SK-N-SH (cell line): ENCODE data around the gene HS3ST4. TPM values are rescaled to one million over a fixed set of nuclear protein-coding genes. Genes with fewer than 3 reads are reported as not detected.

Source experiments
- CTCF ChIA-PET: fragments of 300-600, 350-600 bp; formaldehyde crosslinking; extraction: SDS; loops from one replicate; lab custom pipeline; 2021; lab: Yijun Ruan, JAX
- POLR2A ChIA-PET: fragments of 350-600 bp; sonication (Branson Sonifier 250); formaldehyde crosslinking; extraction: SDS; loops from one replicate; lab custom pipeline; 2020; ENCODE audit warnings: antibody characterized with exemption, inconsistent platforms; lab: Yijun Ruan, JAX
- DNase-seq: peaks from one replicate; pipeline ENCODE4 v3.0.0; 2012
- H2AFZ ChIP-seq: fragments of 200-600 bp; sonication (generic); 2 replicates; pipeline ENCODE4 v1.8.1; 2016; ENCODE audit warnings: antibody characterized with exemption, mild to moderate bottlenecking, low read depth
- H3F3A ChIP-seq: fragments of 200-600 bp; sonication (generic); replicated peaks from 2 replicates; pipeline ENCODE3; 2016; ENCODE audit warnings: antibody characterized with exemption, mild to moderate bottlenecking; ENCODE audit not compliant: insufficient read depth
- H3K27ac ChIP-seq, 2 experiments: fragments of 200-500 bp in 1 of 2; fragments of 200-600 bp in 1 of 2; sonication (Bioruptor generic) in 1 of 2; sonication (generic), shearing (Covaris generic) in 1 of 2; 2 replicates each; pipeline versions ENCODE4 v1.5.1 to v1.6.1; 2014 to 2016; ENCODE audit warnings: low read depth in 2 of 2, inconsistent platforms in 1 of 2, low read length in 1 of 2, mild to moderate bottlenecking in 1 of 2, mixed read lengths in 1 of 2
- H3K27me3 ChIP-seq: fragments of 200-600 bp; sonication (generic), shearing (Covaris generic); 2 replicates; pipeline ENCODE4 v1.6.1; 2016; ENCODE audit warnings: mixed run types; ENCODE audit not compliant: insufficient read depth
- H3K36me3 ChIP-seq, 2 experiments: fragments of 200-500 bp in 1 of 2; fragments of 200-600 bp in 1 of 2; sonication (Bioruptor generic) in 1 of 2; sonication (generic) in 1 of 2; replicated peaks in 1 of 2; 2 replicates each; pipeline versions ENCODE3 to v1.5.1; 2014 to 2016; ENCODE audit warnings: low read length in 1 of 2, mild to moderate bottlenecking in 1 of 2; ENCODE audit not compliant: insufficient read depth in 2 of 2, control insufficient read depth in 1 of 2
- H3K4me1 ChIP-seq, 2 experiments: fragments of 200-500 bp in 1 of 2; fragments of 200-600 bp in 1 of 2; sonication (Bioruptor generic) in 1 of 2; sonication (generic), shearing (Covaris generic) in 1 of 2; 2 replicates each; pipeline versions ENCODE4 v1.5.1 to v1.6.1; 2014 to 2016; ENCODE audit warnings: low read depth in 1 of 2, low read length in 1 of 2, mixed run types in 1 of 2; ENCODE audit not compliant: insufficient read depth in 2 of 2, control insufficient read depth in 1 of 2
- H3K4me2 ChIP-seq: fragments of 200-600 bp; sonication (generic), shearing (Covaris generic); 2 replicates; pipeline ENCODE4 v1.6.1; 2017; ENCODE audit warnings: mixed run types
- H3K4me3 ChIP-seq, 2 experiments: fragments of 200-500 bp in 1 of 2; fragments of 200-600 bp in 1 of 2; sonication (Bioruptor generic) in 1 of 2; sonication (generic), shearing (Covaris generic) in 1 of 2; 2 replicates each; pipeline versions ENCODE4 v1.5.1 to v1.8.1; 2014 to 2016; ENCODE audit warnings: low read depth in 2 of 2, inconsistent platforms in 1 of 2, low read length in 1 of 2, mild to moderate bottlenecking in 1 of 2, mixed read lengths in 1 of 2, moderate library complexity in 1 of 2
- H3K79me2 ChIP-seq: fragments of 200-600 bp; sonication (generic); 2 replicates; pipeline ENCODE4 v1.8.1; 2017; ENCODE audit warnings: mild to moderate bottlenecking; ENCODE audit not compliant: insufficient read depth
- H3K9ac ChIP-seq: fragments of 200-600 bp; sonication (generic); 2 replicates; pipeline ENCODE4 v1.6.1; 2017; ENCODE audit warnings: mixed run types
- H3K9me2 ChIP-seq: fragments of 200-600 bp; sonication (generic); 2 replicates; pipeline ENCODE4 v1.6.1; 2017; ENCODE audit warnings: mixed run types
- H3K9me3 ChIP-seq: fragments of 200-600 bp; sonication (generic); 2 replicates; pipeline ENCODE4 v1.6.1; 2017; ENCODE audit warnings: mixed run types, mild to moderate bottlenecking, moderate library complexity
- H4K20me1 ChIP-seq: fragments of 200-600 bp; sonication (generic); 2 replicates; pipeline ENCODE4 v1.6.1; 2017; ENCODE audit warnings: mild to moderate bottlenecking, mixed run types; ENCODE audit not compliant: insufficient read depth
- CTCF ChIP-seq: fragments of 200-600 bp; sonication (generic); IDR thresholded peaks from 2 replicates; pipeline ENCODE4 v1.6.1; 2017; ENCODE audit warnings: antibody characterized with exemption, mild to moderate bottlenecking, moderate library complexity
- ELF1 ChIP-seq: IDR thresholded peaks from 2 replicates; pipeline ENCODE4 v1.4.0; 2012
- FOSL2 ChIP-seq: IDR thresholded peaks from 2 replicates; pipeline ENCODE4 v1.4.0; 2012; ENCODE audit warnings: low read depth, mild to moderate bottlenecking, moderate library complexity, borderline replicate concordance
- GABPA ChIP-seq: IDR thresholded peaks from 2 replicates; pipeline ENCODE4 v1.4.0; 2012; ENCODE audit warnings: low read depth, mild to moderate bottlenecking
- GATA2 ChIP-seq: sonication (generic); formaldehyde crosslinking; IDR thresholded peaks from 2 replicates; pipeline ENCODE4 v1.5.0; 2020; ENCODE audit warnings: mild to moderate bottlenecking, missing genetic modification reagents
- NRF1 ChIP-seq: IDR thresholded peaks from 2 replicates; pipeline ENCODE4 v1.6.1; 2012; ENCODE audit warnings: low read depth, mild to moderate bottlenecking, low read length
- RFX5 ChIP-seq: IDR thresholded peaks from 2 replicates; pipeline ENCODE4 v1.6.1; 2012; ENCODE audit warnings: mild to moderate bottlenecking, improper control_type of control experiment, low read length
- SIN3A ChIP-seq: IDR thresholded peaks from 2 replicates; pipeline ENCODE4 v1.6.1; 2012; ENCODE audit warnings: low read depth, mild to moderate bottlenecking, low read length, moderate library complexity, borderline replicate concordance
- SMC3 ChIP-seq: IDR thresholded peaks from 2 replicates; pipeline ENCODE4 v1.6.1; 2012; ENCODE audit warnings: low read depth, low read length, improper control_type of control experiment
- TAF1 ChIP-seq: IDR thresholded peaks from 2 replicates; pipeline ENCODE4 v1.6.1; 2012; ENCODE audit warnings: low read depth, mild to moderate bottlenecking, low read length, moderate library complexity, borderline replicate concordance
- TCF12 ChIP-seq: IDR thresholded peaks from 2 replicates; pipeline ENCODE4 v1.4.0; 2012
- TEAD4 ChIP-seq: IDR thresholded peaks from 2 replicates; pipeline ENCODE4 v1.4.0; 2012; ENCODE audit warnings: mild to moderate bottlenecking, borderline replicate concordance; ENCODE audit not compliant: insufficient read depth
- YY1 ChIP-seq: IDR thresholded peaks from 2 replicates; pipeline ENCODE4 v1.4.0; 2012; ENCODE audit warnings: low read depth, mild to moderate bottlenecking
- whole genome bisulfite sequencing: methylation state at CpG from one replicate; pipeline ENCODE4 v1.1.6; 2017; ENCODE audit warnings: low lambda C conversion rate; 5-methylcytosine and 5-hydroxymethylcytosine counted together
- polyA plus RNA-seq, 3 experiments: library from polyadenylated mRNA; depleted of rRNA; stranded (reverse); fragments of >200 nt; gene quantifications; 2 replicates each; pipeline ENCODE4 v1.2.3, GENCODE V29; 2012
- TF ChIP-seq, protein P1 (sequence below): IDR thresholded peaks from 2 replicates; pipeline ENCODE4 v1.4.0; 2012; ENCODE audit warnings: low read depth
- TF ChIP-seq, protein P2 (sequence below): IDR thresholded peaks from 2 replicates; pipeline ENCODE4 v1.4.0; 2012; ENCODE audit warnings: low read depth, borderline replicate concordance
- TF ChIP-seq, protein P3 (sequence below): IDR thresholded peaks from 2 replicates; pipeline ENCODE4; 2012
- TF ChIP-seq, protein P4 (sequence below): fragments of 150-350 bp; IDR thresholded peaks from 2 replicates; pipeline ENCODE4 v1.6.1; 2016; ENCODE audit warnings: mild to moderate bottlenecking, low read depth, low read length

Gene HS3ST4
- polyA plus RNA-seq, 1 of the 3 experiments (the other 2 are of a cell fraction): not detected

DNA sequence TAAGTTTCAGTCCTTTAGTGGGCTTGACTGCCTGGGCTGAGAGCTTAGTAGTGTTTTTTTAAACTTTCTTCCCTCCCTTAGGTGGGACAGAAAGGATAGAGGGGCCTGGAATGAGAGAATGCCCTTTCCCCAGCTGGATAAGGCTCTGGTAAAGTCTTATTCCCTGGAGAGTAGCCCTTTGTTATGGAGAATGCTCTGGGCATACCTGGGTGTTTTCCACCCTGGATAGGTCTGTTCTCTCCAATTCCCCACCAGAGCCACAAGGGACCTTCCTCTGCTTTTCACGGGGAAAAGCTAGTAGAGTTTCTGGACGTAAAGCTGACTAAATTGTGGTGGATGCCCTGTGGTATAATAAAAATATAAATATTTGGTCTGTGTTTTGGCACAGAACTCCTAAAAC, 164.1 kb downstream of the HS3ST4 start:
- no peak overlapping the region for H3K9ac ChIP-seq
- no peaks in the 10 kb centered on the region for H3K4me1 ChIP-seq
- no peak overlapping the region for H2AFZ ChIP-seq
- H3K79me2 ChIP-seq: no peaks in the 10 kb centered on the region
- H3K27me3 ChIP-seq: no peaks in the 10 kb centered on the region
- ChIA-PET CTCF (no interaction called here), POLR2A (no interaction called here)
- no peak overlapping the region for H3K4me3 ChIP-seq
- no peaks in the 10 kb centered on the region for H4K20me1 ChIP-seq
- DNase-seq: no peak
- no peaks in the 10 kb centered on the region for H3F3A ChIP-seq
- H3K9me2 ChIP-seq: no peaks in the 10 kb centered on the region
- H3K4me2 ChIP-seq: no peak overlapping the region
- TF ChIP-seq YY1: no peak
- TF ChIP-seq, protein P1, sequence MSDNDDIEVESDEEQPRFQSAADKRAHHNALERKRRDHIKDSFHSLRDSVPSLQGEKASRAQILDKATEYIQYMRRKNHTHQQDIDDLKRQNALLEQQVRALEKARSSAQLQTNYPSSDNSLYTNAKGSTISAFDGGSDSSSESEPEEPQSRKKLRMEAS: no peak
- no peak for TF ChIP-seq GATA2
- no peak for TF ChIP-seq TEAD4
- no peak for TF ChIP-seq SMC3
- TF ChIP-seq RFX5: no peak
- TF ChIP-seq, protein P2, sequence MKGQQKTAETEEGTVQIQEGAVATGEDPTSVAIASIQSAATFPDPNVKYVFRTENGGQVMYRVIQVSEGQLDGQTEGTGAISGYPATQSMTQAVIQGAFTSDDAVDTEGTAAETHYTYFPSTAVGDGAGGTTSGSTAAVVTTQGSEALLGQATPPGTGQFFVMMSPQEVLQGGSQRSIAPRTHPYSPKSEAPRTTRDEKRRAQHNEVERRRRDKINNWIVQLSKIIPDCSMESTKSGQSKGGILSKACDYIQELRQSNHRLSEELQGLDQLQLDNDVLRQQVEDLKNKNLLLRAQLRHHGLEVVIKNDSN: no peak
- no peak for TF ChIP-seq NRF1
- TF ChIP-seq TAF1: no peak
- TF ChIP-seq, protein P3, sequence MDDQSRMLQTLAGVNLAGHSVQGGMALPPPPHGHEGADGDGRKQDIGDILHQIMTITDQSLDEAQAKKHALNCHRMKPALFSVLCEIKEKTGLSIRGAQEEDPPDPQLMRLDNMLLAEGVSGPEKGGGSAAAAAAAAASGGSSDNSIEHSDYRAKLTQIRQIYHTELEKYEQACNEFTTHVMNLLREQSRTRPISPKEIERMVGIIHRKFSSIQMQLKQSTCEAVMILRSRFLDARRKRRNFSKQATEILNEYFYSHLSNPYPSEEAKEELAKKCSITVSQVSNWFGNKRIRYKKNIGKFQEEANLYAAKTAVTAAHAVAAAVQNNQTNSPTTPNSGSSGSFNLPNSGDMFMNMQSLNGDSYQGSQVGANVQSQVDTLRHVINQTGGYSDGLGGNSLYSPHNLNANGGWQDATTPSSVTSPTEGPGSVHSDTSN: no peak
- TF ChIP-seq GABPA: no peak
- TF ChIP-seq FOSL2: no peak
- no peak for TF ChIP-seq ELF1
- no peak for TF ChIP-seq SIN3A
- no peaks in the 10 kb centered on the region for H3K36me3 ChIP-seq
- no peaks in the 10 kb centered on the region for H3K9me3 ChIP-seq
- 2% methylated on average over 2 of the region's 2 CpGs for WGBS
- no peak overlapping the region for H3K27ac ChIP-seq

DNA sequence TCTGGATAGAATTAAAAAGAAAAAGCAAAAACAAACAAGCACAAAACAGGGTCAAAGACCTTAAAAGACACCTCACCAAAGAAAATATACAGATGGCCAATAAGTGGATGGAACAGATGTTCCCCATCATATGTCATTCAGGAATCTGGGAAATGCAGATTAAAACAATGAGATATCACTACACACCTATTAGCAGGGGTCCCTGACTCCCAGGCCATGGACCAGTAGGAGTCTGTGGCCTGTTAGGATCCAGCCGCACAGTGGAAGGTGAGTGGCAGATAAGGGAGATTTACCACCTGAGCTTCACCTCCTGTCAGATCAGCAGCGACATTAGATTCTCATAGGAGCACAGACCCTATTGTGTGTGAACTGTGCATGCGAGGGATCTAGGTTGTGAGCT, 167.9 kb downstream of the HS3ST4 start:
- H3K79me2 ChIP-seq: no peaks in the 10 kb centered on the region
- POLR2A ChIA-PET: no interaction called here
- no peaks in the 10 kb centered on the region for H3F3A ChIP-seq
- H3K9ac ChIP-seq: no peak overlapping the region
- no peak for DNase-seq
- WGBS: 25% methylated on average over 2 of the region's 3 CpGs
- no peak overlapping the region for H3K4me3 ChIP-seq
- H3K4me2 ChIP-seq: no peak overlapping the region
- no peaks in the 10 kb centered on the region for H3K36me3 ChIP-seq
- H2AFZ ChIP-seq: no peak overlapping the region
- H3K9me3 ChIP-seq: no peaks in the 10 kb centered on the region
- H3K27ac ChIP-seq: no peak overlapping the region
- no peaks in the 10 kb centered on the region for H4K20me1 ChIP-seq
- CTCF ChIA-PET: no interaction called here
- H3K4me1 ChIP-seq: no peaks in the 10 kb centered on the region
- H3K9me2 ChIP-seq: no peaks in the 10 kb centered on the region
- TF ChIP-seq CTCF (no peak), TCF12 (no peak), YY1 (no peak)
- TF ChIP-seq, protein P4, sequence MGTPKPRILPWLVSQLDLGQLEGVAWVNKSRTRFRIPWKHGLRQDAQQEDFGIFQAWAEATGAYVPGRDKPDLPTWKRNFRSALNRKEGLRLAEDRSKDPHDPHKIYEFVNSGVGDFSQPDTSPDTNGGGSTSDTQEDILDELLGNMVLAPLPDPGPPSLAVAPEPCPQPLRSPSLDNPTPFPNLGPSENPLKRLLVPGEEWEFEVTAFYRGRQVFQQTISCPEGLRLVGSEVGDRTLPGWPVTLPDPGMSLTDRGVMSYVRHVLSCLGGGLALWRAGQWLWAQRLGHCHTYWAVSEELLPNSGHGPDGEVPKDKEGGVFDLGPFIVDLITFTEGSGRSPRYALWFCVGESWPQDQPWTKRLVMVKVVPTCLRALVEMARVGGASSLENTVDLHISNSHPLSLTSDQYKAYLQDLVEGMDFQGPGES: no peak
- TF ChIP-seq, all 33 proteins: peak for 0
- no peaks in the 10 kb centered on the region for H3K27me3 ChIP-seq
